Fibroblast of mammary gland (primary cell): ENCODE results near the gene C4orf33.

Source experiments
- DNase-seq: peaks from one replicate; pipeline ENCODE4 v3.0.0-alpha.2; 2010; ENCODE audit warnings: low read depth
- H3K4me3 ChIP-seq: 2 replicates; pipeline ENCODE4 v1.5.1; 2011; ENCODE audit warnings: low read depth, mild to moderate bottlenecking, low read length, moderate library complexity; ENCODE audit not compliant: control insufficient read depth
- CTCF ChIP-seq: conservative IDR thresholded peaks from 2 replicates; pipeline ENCODE4 v1.5.1; 2011; ENCODE audit warnings: low read depth, low read length, inconsistent platforms; ENCODE audit not compliant: control insufficient read depth, insufficient read depth

C4orf33 gene

GRCh38 chr4:129094347-129094746 is 1.6 kb upstream of the C4orf33 start:
- no peak for TF ChIP-seq CTCF
- DNase-seq, result no peak
- H3K4me3 ChIP-seq, result peak overlapping the region; percentile 94

GRCh38 chr4:129098531-129099001 is 2.6 kb downstream of the C4orf33 start:
- DNase-seq, result no peak
- TF ChIP-seq CTCF, result no peak
- no peak overlapping the region for H3K4me3 ChIP-seq

DNA sequence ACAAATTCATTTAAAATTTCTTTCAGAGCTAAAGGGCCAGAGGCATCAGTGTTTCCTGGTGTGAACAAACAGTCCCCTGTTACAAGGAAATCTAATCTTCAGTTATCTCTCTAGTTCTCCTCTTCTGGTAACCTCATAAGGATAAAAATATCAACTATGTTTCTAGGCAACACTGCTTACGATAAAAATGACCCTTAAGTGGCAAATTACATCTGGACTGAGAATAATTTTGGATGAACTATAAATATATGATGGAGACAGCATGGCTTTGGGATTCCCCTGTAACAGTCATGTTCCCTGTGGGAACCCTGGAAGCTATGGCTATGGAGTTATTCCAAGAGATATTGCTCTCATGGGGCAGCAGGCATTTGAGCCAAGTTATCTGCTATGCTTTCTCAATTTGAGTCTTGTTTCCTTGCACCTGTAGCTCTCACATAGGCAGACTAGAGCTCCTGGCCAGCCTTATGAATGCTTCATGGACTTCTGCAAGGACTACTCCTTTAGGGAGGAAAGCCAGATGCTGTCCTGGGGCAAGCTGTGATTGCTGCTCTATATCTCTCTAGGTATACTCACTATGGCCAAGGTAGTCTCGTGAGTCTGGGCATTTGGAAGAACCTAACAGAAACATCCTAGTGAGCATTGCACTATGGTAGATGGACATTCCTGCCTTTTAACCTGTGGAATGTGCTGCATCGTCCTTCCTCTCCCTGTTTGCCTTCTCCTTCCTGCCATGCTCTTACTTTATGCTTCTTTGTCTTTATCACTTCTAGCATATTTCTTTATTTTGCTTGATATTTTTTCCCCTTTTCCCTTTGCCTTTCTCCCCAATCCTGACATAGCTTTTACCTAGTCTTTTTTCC is 14.2 kb downstream of the C4orf33 start:
- no peak for TF ChIP-seq CTCF
- DNase-seq, result no peak
- H3K4me3 ChIP-seq, result no peak overlapping the region

GRCh38 chr4:129110931-129111330 is 15.0 kb downstream of the C4orf33 start:
- no peak for DNase-seq
- no peak overlapping the region for H3K4me3 ChIP-seq
- no peak for TF ChIP-seq CTCF

DNA sequence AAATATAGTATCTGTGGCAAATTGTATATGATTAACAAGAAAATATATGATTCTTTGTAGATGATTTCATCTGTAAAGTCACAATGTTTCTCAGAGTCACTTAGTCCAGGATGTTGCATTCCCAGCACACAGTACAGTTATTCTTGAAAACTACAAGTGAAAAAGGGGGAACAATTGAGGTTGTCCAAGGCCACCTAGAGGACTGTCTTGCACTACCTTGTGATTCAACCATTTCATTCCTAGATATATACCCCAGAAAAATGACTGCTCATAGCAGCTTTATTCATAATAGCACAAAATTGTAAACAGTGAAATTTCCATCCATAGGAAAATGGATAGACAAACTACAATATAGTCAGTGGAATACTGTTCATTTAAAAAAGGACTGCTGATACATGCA is 16.0 kb downstream of the C4orf33 start:
- no peak for TF ChIP-seq CTCF
- no peak for DNase-seq
- H3K4me3 ChIP-seq, result no peak overlapping the region

DNA sequence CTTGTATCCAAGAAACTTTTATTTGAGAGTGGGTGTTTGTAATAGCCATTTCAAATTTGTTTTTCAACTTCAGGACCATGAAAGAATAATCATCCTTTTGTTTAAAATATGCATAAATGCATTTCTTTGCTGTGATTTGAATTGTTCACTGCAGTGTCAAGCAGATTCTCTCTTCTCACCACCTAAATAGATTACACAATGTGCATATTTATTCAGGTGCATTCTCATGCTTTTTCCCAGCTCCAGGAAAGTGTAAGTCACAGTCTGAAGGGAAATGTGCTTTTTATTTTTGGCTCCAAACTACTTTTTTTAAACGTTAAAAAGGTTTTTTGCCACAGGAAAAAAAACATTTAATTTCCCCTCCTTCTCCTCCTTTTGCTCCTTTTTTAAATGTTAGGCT is 17.5 kb downstream of the C4orf33 start:
- DNase-seq, result no peak
- no peak overlapping the region for H3K4me3 ChIP-seq
- TF ChIP-seq CTCF, result no peak

- H3K4me3 ChIP-seq, result no peak overlapping the region
- TF ChIP-seq CTCF, result no peak
- DNase-seq, result no peak
Observed at GRCh38 chr4:129113919-129114318, 18.0 kb downstream of the C4orf33 start.
